AG09309 (cell line): ENCODE measurements around the gene ADGRL2.
A peak's percentile ranks its signal among the peaks of the same experiment; 100 is the strongest.

ENCODE experiments used
- DNase-seq: peaks from one replicate; pipeline ENCODE4 v3.0.0-alpha.2; 2010; ENCODE audit warnings: low read depth
- H3K4me3 ChIP-seq: 2 replicates; pipeline ENCODE4 v1.5.1; 2011; ENCODE audit warnings: mild to moderate bottlenecking, low read depth, low read length, moderate library complexity; ENCODE audit not compliant: control insufficient read depth
- TF ChIP-seq, protein P1 (sequence below): IDR thresholded peaks from 2 replicates; pipeline ENCODE4 v1.5.1; 2011; ENCODE audit warnings: mild to moderate bottlenecking, low read depth, low read length, inconsistent platforms; ENCODE audit not compliant: insufficient read depth, control insufficient read depth; ENCODE audit errors: missing control alignments

ADGRL2 gene

DNA sequence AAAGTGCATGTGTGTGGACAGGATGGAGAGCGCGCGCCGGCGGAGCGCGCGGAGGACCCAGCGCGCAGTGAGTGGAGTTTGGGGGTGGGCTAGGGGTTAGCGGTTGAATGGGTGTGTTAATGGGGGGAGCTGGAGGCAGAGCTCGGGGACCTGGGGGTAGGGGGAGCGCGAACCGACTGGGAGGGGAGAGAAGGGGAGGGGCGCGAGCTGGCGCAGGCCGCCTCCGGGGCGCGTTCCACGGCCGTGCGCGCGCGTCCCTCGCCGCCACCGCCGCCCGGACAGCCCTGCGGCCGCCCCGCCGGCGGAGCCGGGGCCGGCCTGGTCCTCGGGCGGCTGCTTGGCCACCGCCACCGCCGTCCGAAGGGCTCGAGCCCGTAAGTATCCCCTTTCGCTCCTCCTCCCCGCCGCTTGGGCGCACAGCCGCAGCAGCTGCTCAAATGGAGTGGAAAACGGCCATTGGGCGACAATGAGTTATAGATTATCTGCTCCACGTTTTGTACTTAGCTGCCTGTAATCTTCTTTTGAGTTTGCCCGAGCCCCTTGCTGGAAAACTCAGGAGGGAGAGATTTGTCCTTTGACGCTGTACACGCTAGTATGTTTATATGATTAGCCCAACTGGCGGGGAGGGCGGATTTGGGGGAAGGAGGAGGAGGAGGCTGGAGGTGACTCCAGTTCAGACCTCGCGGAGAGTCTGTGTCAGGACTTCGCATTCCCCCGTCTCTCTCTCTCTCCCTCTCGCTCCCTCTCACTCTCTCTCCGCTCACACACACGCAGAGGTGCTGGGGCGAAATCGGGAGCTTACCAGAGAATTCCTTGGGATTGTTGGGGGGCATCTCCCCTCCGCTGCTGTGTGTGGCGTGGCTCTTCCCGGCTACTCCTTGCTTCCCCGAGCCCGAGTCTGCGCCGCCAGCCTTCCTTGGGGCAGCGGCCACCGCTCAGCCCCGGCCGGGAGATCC is at the start of gene ADGRL2:
Gene ADGRL2, plus strand, starts transcription at position 240 of the 956 bp plus-strand sequence. CDS start 36,051 bp downstream, outside the sequence.
- H3K4me3 ChIP-seq = peak within 1 kb of the TSS; percentile 97
- peak; percentile 80 for DNase-seq
- TF ChIP-seq, protein P1, sequence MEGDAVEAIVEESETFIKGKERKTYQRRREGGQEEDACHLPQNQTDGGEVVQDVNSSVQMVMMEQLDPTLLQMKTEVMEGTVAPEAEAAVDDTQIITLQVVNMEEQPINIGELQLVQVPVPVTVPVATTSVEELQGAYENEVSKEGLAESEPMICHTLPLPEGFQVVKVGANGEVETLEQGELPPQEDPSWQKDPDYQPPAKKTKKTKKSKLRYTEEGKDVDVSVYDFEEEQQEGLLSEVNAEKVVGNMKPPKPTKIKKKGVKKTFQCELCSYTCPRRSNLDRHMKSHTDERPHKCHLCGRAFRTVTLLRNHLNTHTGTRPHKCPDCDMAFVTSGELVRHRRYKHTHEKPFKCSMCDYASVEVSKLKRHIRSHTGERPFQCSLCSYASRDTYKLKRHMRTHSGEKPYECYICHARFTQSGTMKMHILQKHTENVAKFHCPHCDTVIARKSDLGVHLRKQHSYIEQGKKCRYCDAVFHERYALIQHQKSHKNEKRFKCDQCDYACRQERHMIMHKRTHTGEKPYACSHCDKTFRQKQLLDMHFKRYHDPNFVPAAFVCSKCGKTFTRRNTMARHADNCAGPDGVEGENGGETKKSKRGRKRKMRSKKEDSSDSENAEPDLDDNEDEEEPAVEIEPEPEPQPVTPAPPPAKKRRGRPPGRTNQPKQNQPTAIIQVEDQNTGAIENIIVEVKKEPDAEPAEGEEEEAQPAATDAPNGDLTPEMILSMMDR = no peak

DNA sequence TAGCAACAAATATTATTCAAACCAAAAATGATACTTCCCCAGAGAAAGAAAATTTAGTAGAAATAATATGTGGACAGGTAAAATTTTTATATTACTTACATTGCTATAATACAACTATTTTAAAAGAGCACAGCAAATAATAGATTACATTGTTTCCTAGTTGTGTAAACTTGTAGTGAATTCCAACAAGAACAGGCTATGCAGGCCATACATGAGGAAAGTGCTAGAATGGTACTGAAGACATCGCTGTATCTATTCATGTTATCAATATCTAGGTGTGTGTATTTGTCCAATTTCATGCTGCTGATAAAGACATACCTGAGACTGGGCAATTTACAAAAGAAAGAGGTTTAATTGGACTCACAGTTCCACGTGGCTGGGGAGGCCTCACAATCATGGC is 47.9 kb upstream of the ADGRL2 start:
- TF ChIP-seq, protein P1 = no peak
- no peak for DNase-seq
- no peak overlapping the region for H3K4me3 ChIP-seq

DNA sequence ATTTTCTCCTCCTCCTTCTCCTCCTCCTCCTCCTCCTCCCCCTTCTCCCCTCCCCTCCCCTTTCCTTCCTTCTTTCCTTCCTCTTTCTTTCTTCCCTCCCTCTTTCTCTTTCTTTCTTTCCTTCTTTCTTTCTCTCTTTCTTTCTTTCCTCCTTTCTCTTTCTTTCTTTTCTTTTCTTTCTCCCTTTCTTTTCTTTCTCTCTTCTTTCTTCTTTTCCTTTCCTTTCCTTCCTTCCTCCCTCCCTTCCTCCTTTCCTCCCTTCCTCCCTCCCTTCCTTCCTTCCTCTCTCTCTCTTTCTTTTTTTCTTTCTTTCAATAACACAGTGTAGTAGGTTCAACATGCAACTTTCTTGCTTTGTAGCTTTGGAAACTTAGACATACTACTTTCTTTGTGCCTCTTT is 46.3 kb upstream of the ADGRL2 start:
- no peak overlapping the region for H3K4me3 ChIP-seq
- TF ChIP-seq, protein P1 = no peak
- DNase-seq = no peak

DNA sequence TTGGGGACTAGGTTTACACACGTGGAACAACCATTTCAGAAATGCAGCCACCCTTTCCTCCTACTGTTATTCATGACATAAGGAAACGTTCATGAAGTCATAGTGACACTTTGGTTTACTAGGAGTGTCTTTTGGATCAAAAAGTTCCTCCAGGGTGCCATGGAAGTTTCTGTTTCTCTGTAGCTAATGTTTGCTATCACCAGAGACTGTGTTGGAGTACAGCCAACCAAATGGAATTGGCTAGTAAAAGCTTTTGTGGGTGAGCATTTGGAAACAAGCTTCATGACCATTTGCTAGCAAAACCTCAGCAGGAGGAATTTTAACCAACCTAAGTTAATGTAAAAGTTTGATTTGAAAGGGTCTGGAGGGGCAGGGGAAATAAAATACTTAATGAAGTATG is 43.9 kb upstream of the ADGRL2 start:
- no peak overlapping the region for H3K4me3 ChIP-seq
- peak; percentile 21 for DNase-seq
- TF ChIP-seq, protein P1 = no peak

DNA sequence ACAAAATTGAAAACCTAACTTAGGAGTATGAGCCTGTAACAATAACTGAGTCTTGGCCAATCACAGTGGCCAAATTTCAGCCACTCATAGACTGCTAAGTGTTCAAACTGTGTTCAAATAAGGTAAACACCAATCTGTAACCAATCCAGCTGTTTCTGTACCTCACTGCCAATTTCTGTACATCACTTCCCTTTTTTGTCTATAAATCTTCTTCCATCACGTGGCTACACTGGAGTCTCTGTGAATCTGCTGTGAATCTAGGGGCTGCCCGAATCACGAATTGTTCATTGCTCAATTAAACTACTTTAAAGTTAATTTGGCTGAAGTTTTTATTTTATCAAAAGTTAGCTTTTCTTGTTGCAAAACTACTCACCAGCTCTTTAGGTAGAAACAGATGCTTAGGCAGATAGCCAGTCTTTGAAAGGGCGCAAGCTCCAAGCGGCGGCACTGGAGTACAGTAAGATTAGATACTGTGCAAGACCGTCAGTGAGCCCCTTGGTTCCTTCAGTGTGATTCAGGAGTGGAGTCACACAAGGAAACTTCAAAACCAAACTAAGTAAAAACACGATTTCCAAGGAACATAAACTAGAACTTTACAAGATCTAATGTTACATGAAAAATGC is 43.2 kb upstream of the ADGRL2 start:
- DNase-seq = peak; percentile 38

DNA sequence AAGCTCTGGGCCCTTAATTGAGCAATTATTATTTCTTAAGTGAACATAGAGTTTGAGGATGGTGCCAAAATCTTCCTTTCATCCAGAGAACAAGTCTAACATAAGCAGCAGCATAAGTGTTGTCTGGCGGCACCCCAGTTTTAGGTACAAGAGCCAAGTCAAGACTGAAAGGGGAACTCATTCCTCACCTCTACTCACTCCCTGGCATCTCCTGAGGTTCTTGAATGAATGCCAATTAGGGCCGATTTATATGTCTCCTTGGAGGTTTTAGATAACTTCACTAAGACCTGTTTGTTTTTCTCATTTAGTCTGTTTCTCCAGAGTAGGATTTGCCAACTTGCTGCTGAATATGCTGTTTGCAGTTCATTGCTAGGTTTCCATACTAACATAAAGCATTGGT is 42.6 kb upstream of the ADGRL2 start:
- no peak overlapping the region for H3K4me3 ChIP-seq
- TF ChIP-seq, protein P1 = no peak
- DNase-seq = no peak

More for the DNA sequence above, 43.2 kb upstream of the ADGRL2 start:
- H3K4me3 ChIP-seq = no peak overlapping the region
- TF ChIP-seq, protein P1 = no peak
